ENCODE data around the gene IFRD2. TPM values are rescaled to one million over a fixed set of nuclear protein-coding genes. Genes with fewer than 3 reads are reported as not detected.
"Not testable (repeated sequence)": the region's sequence is repeated elsewhere in the genome, so short reads cannot be mapped to it uniquely, and the experiment has no call there.

The IFRD2 gene
- total RNA-seq, 1 donor from 2014 or later: 103 TPM

DNA sequence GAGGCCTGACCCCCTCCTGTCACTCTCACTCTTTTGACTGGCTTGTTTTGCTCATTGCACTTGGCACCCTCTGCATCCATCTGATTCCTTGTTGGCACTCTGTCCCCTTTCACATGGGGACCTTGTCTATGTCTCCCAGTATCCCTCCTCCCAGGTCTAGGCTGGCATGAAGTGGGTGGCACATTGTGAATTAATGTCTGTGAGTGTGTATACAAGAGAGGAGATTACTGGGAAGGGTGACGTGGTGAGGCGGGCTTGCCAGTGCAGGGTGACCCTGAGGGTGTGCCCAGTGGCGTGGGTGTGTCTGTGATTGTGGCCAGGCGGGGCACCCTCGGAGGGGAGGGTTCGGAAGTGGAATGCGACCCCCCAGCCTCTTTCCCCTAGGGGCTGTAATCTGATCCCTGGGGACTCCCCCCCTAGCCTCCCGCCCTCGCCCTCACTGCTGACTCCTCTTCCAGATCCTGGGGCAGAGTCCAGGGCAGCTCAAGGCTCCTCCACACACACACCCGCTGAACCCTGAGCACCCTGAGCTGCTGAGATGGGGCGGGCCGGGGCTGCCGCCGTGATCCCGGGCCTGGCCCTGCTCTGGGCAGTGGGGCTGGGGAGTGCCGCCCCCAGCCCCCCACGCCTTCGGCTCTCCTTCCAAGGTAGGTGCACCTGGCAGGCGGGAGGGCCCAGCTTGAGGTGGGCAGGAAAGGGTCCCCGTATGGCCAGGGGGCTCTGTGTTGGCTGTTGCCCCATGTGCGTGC is 23.4 kb downstream of the IFRD2 start, which contains the start of gene SEMA3B:
TSS of gene SEMA3B (plus strand) at position 445 of the 749 bp plus-strand sequence. CDS start at position 539, 94 bp downstream.
- intact Hi-C loops (cut with micrococcal nuclease): no loop called here

DNA sequence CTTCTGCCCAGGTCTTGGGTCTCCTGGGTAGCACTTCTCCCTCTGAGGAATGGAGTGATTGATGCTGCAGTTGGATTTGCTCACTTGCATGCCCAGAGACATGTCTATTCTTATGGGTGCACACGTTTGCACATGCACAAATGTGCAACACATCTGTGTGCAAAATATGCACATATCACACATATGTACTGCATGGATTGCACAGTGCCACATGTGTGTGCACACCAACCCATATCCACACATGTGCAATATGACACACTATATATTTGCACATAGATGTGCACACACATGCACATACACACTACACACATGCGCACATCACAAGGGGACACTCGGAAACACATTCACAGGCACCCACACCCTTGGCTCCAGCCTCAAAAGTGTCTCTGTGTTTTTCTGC is 24.0 kb downstream of the IFRD2 start:
- intact Hi-C loops (cut with micrococcal nuclease): no loop called here

DNA sequence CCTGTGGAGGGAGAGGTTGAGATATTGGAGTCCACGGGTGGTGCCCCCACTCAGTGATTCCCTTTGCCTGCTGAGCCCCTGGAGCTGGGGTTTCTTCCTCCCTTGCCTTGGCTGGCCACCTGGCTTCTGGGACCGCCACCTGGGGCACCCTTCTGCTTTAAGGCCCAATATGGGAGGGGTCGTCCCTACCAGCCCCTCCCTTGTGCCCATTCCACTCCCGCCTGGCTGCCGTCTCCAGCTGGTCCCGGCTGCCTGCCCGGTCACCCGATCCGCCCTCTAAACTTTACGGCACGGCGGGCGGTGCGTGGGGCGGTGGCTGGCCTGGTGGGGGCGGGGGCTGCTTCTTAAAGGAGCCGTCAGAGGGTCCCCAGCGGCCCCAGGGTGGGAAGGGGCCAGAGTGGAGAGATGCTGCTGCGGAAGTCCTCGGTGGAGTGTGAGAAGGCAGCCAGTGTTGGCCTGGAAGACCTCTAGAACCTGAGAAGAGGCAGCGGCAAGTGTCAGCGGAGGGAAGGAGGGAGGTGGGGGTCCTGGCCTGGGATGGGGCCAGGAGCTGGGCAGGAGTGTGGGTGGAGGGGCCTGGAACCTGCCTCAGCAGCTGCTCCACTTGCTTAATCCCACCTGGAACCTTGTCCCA is 24.8 kb downstream of the IFRD2 start:
- intact Hi-C loops (cut with micrococcal nuclease): no loop called here

DNA sequence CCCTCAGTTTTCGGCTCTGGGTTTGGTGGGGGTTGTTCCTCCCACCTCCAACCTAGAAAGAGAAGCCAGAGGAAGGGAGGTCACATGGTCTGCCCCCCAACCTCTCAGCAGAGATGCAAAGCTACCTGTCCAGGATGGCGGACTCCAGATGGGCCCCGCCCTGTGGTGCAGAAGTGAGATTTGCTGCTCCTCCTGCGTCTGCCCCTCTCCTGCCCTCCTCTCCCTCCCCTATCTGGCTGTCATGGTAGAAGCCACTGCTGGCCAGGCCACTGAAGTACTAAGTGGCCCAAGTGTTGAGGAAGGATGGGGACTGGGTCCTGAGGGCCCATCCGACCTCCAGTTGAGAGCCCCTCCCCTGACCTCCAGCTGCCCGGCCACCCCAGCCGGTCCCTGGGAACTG is 25.4 kb downstream of the IFRD2 start:
- intact Hi-C loops (cut with micrococcal nuclease): no loop called here

DNA sequence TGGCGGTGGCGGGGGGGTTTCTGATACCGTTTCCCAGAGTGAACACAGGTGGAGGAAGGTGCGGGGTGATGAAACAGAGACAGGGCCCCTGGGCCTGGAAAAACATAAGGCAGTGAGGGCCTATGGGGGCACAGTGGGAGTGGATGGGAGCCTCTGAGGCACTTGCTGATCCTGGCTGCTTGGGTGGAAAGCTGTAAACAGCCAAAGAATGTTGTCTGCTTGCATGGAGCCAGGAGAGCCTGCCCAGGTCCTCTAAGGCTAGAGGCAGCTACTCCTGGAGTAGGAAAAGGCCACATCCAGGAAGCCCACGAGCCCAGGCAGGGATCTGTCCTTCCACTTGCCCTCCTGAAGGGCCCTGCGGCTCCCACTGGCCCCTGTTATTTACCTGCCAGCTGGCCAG is 26.2 kb downstream of the IFRD2 start:
- intact Hi-C loops (cut with micrococcal nuclease): no loop called here

DNA sequence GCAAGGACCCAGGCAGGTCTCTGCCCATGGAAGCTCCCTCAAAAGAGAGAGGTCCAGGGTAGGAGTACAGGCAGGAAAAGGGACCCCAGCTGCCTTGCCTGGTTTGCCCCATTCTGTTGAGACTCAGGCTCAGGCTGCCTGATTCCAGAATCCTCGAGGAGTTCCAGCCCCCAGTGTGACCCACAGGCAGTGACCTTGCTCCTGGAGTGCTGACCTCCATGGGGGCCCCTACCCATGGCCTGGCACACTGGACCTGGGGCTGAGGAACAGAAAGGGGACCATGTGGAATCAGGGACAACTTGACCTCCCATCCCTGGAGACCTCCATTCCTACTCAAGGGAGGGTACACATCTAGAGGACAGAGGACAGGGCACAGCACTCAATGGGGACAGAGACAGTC is 26.7 kb downstream of the IFRD2 start:
- intact Hi-C loops (cut with micrococcal nuclease): no loop called here

DNA sequence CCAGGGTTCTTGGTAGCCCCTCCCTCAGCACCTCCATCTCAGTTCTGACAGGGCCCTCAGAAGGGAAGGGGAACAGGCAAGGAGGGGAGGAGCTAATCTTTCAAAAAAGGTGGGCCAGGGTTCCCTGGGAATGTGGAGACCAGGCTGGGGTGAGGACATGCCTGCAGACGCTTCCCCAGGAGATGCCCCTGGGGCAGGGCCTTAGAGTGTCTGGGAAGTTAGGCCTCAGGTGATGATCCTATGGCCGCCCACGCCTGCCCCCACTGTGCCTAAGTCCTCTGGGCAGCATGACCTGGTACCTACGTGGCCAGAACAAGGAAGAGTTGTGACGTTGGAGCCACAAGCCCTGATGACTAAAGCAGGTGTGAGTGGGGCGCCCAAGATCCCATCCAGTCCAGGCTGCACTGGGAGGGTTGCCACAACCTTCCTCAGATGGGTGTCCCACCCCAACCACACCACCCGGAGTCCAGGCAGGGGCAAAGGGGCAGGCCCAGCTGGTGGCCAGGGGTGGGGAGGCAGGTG is 27.2 kb downstream of the IFRD2 start:
- intact Hi-C loops (cut with micrococcal nuclease): no loop called here

DNA sequence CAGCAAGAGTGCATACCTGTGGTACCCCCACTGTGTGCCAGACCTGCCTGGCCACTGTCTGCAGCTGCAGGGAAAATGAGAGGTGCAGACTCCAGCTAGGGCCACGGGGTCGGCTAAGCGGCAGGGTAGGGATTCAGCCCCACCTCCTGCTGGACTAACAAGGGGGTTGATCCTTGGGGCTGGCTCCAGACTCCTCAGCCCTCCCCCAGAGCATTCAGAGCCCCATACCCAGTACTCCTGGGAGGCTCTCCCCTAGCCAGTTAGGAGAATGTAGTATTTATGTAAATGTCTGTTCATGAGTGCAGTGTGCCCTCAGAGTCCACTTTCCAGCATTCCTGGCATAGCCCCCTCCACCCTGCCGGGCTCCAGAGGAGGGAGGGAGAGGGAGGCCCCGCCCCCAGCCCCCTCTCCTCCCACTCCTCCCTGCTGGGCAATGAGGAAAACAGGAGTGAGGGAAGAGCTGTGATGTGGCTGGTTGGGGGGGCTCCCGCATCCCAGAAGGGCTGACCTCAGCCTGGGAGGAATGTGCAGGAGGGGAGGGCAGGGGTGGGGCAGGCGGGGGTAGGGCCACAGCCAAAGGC is 27.8 kb downstream of the IFRD2 start:
- intact Hi-C loops (cut with micrococcal nuclease): no loop called here

DNA sequence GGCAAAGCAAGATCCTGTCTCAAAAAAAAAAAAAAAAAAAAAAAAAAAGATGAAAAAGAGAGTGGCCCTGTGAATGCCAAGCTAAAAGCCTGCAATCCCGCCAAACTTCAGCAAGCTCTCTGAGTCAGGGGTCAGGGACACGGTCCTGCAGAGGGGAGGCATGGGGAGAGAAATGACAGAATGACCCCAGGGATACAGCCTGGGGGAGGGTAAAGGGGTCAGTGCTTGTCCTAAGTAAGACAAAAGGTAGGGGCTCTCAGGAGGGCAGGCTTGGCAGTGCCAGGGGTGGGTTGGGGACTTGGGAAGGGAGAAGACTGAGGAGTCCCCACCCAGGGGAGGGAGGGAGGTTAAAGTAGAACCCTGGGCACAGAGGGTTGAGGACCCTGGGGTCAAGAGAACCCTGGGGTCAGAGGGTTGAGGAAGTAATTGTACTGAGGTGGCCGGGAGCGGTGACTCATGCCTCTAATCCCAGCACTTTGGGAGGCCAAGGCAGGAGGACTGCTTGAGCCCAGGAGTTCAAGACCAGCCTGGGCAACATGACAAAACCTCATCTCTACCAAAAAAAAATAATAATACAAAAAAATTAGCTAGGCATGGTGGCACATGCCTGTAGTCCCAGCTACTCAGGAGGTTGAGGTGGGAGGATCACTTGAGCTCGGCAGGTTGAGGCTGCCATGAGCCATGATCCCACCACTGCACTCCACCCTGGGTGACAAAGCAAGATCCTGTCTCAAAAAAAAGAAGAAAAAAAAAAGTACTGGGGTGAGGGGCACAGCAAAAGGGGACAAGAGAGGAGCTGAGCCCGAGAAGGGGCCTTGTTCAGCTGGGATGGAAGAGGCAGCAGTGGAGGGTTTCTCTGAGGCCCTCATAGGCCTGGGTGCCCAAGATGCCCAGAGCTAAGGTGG is 28.5 kb downstream of the IFRD2 start:
- intact Hi-C loops (cut with micrococcal nuclease): no loop called here

DNA sequence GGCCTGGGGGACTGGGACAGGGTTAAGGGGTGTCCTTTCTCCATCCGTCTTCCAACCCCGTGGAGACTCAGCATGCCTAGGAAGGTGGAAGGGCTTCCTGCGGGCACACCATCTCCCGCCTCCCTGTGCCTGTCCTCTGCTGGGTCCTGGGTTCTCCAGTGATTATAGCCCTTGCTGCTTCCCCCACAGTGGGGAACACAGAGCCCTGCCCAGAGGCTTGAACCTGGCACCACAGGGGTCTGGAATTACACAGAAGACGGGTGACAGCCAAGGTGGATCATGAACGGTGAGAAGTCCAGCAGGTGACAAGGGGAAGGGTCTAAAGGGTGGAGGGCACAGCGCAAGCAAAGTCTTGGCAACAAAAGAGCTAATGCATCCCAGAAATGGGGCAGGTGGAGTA is 29.5 kb downstream of the IFRD2 start:
- intact Hi-C loops (cut with micrococcal nuclease): no loop called here

DNA sequence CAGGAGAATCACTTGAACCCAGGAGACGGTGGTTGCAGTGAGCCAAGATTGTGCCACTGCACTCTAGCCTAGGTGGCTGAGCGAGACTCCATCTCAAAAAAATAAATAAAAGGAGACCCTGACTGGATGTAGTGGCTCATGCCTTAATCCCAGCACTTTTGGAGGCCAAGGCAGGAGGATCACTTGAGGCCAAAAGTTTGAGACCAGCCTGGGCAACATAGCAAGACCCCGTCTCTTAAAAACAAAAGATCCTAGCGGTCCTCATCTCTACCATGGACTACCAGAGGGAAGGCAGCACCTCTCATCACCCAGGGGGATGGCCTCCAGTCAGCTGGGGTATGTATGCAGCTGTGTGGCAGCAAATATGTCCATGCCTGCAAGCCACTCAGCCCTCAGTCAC is 30.0 kb downstream of the IFRD2 start:
- intact Hi-C loops (cut with micrococcal nuclease): not testable (repeated sequence)

DNA sequence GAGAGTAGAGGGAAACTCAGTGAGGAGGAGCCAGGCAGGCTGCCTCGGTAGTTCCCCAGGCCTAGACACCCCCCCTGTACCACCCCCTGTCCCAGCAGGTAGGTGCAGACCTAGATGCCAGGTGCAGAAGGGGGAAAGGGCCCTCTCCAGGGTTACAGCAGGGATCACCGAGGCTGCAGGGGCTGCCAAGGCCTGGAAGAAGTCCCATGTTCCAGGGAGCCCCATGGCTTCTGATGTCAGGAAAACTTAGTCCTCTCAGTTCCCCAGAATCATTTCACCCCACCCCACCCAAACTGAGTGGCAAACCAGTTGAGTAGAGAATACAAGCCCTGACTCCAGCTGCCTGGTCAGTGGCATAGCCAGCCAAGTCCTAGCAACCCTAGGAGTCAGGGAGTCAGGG is 30.7 kb downstream of the IFRD2 start:
- intact Hi-C loops (cut with micrococcal nuclease): no loop called here

DNA sequence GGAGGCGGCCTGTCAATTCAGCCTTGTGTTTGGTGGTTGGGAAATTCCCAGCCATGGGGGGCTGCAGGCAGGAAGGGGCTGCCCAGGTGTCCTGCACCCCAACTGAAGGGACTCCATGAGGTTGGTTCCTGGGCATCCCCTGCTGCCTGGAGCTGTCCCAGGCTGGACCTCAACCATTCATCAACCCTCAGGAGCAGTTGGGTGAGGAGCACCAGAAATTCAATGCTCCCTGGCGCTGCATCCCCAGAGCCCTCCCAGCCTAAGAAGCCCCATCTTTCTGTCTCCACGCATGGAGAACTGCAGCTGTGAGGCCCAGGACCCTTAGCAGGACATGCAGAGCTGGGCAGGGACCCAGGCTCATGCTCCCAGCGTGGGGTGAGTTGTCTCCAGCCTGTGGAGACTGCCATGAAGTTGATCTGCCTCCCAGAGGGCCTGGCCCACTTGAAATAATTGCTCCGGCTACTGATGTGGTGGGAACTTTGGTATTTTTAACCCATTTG is 31.2 kb downstream of the IFRD2 start:
- intact Hi-C loops (cut with micrococcal nuclease): loop anchor here (1.0 kb wide), 4 partner anchors 12 to 34 kb away; partner anchors contain the start of gene IFRD2

DNA sequence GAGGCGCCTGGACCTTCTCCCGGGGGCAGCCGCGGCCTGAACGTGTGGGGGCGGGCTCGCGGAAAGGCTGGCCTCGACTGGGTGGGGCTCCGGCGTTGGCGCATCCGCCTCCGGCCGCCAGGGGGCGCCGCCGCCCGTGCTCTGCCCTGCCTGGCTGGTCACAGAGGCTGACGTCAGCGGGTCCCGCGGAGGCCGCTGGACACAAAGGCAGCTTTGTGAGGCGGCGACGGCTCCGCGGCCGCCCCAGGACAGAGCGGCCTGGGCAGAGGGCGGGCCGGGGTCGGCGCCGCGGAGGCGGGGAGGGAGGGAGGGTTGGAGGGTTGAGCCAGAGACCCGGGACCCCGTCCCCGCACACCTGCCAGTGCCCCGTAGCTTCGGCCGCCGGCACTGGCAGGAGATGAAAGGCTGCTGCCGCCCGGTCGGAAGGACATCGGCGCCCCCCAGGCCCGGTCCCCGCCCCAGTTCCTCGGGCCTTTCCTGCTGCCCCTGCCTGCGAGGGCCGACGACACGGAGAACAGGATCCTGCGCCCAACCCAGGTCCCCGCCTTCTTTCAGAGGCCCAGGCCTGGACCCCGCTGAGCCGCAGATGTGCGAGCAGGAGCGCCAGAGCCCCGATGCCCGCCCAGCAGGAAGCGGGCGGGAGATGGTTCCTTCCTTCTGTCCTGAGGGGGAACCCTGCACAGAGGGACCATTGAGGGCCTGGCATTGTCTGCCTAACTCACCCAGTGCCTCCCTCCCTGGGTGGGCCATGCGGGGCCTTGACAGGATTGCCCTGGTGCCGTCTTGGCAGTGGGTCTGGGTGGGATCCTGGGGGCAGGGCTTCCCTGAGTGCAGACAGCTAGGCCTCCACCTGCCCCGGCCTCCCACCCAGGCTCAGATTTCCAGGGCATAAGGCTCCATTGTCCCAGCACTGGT is 31.9 kb downstream of the IFRD2 start:
- intact Hi-C loops (cut with micrococcal nuclease): loop anchor here (1.0 kb wide), 4 partner anchors 13 to 33 kb away; partner anchors contain the start of gene IFRD2

DNA sequence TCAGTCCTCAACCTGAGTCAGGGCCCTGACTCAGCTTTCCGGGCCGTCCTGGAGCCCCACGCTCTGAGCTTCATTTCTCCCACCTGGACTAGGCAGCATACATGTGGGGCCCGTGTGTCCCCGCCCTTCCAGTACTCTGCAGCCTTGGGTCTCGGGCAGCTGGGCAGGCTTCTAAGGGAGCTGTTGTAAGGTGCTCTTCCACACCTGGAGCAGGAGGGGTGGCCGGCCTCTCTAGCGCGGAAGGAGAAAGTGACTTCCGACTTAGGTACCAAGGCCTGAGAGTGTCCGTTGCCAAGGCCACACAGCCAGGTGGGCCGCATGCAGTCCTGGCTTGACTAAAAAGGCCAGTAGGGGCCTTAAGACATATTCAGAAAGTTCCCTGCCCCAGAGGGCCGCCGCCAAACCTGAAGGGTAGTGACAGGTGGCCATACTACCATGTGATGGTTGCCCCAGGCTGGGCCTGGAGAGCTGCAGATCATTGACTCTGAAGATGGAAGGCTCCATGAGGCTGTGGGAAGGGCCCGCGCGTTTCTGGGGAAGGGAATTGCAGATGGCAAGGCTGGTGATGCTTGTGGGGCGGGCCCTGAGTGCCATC is 32.7 kb downstream of the IFRD2 start:
- intact Hi-C loops (cut with micrococcal nuclease): loop anchor here (1.0 kb wide), 4 partner anchors 13 to 33 kb away; partner anchors contain the start of gene IFRD2

DNA sequence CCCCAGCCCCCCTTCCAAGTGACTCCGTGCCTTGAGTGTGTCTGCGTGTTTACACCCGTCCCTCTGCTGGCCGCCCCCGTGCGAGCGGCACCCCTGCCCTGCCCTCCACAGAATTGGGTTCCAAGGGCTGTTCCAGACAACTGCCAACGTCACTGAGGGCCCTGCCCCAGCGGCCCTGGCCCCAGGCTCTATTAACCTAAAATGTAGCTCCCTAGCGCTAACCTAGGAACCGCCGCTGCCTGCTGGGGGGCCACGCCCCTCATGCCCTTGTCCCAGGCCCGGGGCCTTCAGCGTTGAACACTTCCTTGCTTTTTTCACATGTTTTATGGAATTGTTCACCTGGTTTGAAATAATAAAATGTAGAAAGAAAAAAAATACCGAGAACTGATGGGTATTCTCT is 33.2 kb downstream of the IFRD2 start:
- intact Hi-C loops (cut with micrococcal nuclease): no loop called here

DNA sequence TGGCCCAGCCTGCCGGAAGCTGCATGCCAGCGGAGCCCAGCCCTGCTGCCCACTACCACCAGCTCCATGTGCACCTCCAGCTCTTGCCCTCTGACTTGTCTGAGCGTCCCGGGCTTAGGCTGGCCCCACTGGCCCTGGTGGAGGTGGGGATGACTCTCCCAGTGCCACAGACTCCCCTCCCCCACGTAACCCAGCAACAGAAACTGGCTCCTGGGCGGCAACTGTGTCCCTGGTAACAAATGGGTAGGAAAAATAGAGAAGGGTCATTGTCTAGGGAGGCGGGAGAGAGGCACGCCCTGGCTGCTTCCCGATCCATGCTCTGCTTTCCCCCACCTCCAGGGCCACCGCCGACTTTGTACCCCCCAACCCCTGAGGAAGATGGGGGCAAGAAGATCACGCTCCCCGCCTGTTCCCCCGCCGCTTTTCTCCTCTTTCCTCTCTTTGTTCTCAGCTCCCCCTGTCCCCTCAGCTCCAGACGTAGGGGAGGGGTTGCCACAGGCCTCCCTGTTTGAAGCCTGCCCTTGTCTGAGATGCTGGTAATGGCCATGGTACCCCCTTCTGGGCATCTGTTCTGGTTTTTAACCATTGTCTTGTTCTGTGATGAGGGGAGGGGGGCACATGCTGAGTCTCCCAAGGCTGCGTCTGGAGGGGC is 34.1 kb downstream of the IFRD2 start:
- intact Hi-C loops (cut with micrococcal nuclease): no loop called here

DNA sequence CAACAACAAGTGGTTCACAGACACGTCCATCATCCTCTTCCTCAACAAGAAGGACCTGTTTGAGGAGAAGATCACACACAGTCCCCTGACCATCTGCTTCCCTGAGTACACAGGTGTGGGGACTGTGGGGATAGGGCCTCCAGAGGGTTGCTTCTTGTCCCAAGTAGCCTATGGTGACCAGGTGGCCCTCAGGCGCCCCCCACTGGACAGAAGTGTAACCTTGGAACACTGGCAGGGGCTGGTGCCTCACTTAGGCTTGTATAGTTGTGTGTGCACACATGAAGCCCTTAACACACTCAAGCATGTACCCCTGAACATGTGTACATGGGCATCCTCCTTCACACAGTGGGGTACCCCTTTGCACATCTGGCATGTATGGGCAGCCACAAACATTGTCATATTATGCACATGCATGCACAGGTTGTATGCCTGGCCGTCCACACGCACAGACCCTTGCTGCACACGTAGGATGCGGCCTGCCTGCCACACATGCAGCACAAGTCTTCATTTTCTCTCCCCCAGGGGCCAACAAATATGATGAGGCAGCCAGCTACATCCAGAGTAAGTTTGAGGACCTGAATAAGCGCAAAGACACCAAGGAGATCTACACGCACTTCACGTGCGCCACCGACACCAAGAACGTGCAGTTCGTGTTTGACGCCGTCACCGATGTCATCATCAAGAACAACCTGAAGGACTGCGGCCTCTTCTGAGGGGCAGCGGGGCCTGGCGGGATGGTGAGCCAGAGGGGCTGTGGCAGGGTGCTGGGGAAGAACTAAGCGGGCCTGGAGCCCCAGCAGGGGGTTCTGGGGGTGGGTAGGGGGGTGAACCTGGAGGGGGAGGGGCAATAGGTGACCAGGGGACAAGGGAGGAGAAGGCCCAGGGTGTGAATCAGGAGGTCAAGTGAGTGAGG is 35.0 kb downstream of the IFRD2 start:
- intact Hi-C loops (cut with micrococcal nuclease): no loop called here
